HG03354 (cell line): ENCODE data around the gene NET1.
"Not testable (repeated sequence)": the region's sequence is repeated elsewhere in the genome, so short reads cannot be mapped to it uniquely, and the experiment has no call there.

ENCODE experiments used
- ATAC-seq: cut with Tn5 transposase; IDR thresholded peaks from one replicate; pipeline ENCODE4 v1.9.1; 2021; ENCODE audit warnings: mild to moderate bottlenecking; ENCODE audit not compliant: unreplicated experiment, poor library complexity, severe bottlenecking

NET1 gene, protein sequence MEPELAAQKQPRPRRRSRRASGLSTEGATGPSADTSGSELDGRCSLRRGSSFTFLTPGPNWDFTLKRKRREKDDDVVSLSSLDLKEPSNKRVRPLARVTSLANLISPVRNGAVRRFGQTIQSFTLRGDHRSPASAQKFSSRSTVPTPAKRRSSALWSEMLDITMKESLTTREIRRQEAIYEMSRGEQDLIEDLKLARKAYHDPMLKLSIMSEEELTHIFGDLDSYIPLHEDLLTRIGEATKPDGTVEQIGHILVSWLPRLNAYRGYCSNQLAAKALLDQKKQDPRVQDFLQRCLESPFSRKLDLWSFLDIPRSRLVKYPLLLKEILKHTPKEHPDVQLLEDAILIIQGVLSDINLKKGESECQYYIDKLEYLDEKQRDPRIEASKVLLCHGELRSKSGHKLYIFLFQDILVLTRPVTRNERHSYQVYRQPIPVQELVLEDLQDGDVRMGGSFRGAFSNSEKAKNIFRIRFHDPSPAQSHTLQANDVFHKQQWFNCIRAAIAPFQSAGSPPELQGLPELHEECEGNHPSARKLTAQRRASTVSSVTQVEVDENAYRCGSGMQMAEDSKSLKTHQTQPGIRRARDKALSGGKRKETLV

DNA sequence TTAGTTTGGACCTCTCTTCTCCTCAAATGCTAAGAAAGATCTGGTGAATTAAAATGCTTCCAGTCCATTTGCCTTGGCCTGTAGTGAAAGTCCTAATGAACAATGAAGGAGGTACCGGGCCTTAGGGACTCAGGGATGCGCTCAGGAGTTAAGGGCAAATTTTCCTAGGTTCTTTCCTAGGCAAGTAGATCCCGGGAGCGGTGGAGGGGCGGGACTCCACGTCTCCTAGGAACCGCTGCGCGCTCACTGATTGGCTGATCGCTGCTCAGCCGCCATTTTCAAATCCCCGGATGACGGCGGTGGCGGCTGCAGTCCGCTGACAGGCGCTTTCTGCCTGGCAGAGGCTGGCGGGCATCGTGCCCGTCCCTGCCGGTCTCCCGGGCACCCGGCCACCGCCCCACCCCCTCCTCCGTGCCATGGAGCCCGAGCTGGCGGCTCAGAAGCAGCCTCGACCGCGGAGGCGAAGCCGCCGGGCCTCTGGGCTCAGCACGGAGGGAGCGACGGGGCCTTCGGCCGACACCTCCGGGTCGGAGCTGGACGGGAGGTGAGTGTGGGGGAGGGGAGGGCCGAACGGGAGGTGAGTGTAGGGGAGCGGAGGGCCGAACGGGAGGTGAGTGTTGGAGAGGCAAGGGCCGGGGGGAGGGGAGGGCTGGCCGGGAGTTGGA, at the start of gene NET1:
NET1 (plus strand) TSS at position 281 of the 665 bp plus-strand sequence; CDS start at position 417, 136 bp downstream.
- ATAC-seq: peak; percentile 98

DNA sequence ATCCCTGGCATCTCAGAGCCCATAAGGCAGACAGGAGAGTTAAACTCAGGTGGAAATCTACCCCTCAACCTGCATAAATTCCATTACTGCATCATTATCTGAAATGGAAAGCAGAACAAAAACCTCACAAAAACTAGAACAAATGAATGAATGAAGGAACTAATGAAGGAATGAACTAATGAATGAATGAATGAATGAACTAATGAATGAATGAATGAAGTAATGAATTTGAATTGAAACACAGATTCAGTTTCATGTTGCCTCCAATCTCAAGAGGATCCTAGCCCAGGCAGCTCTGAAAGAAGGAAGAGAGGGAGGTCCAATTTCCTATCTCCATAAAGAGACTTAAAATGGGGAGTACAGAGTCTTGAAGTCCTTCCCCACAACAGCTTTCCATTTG, 49.5 kb upstream of the NET1 start:
- no peak for ATAC-seq

DNA sequence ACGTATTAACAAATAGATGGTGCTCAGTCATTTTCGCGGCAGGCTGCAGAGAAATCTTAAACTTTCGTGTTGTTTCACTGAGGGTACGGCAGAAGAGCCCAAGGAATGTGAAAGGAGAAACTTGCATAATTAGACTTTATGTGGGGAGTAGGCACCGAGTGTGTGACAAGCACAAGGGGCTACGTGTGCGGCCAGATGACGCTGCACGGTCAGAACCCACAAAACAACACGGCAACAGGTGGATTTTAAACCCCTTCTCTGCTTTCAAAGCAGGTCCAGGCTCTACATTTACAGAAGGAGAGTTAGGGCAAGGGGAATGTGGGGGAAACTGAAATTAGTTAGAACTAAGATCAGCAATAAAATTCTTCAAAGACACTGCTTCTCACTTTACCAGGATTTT, 48.0 kb upstream of the NET1 start:
- ATAC-seq: no peak

DNA sequence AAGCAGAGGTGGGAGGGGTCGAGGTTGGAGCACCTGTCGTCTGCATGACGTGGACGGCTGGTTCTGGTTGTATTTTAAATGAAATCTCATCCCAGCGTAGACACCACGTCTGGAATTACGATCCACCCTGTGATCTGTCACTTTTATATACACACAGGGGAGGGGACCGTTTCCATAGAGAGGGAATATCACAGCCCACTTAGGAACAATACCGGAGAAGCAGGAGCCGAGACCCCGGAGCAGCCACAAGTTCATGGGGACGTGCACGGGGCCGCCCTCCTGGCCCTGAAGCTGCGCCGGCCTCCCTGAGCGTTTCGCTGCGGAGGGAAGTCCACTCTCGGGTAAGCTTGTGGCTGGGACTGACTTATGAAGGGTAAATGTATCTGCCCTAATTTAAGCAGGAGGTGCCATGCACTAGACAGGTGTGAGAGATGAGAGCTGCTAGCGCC, 47.4 kb upstream of the NET1 start, which contains the start of gene UCN3:
UCN3 (plus strand) TSS at position 77 of the 449 bp plus-strand sequence. CDS start 8,755 bp downstream, outside the sequence.
- no peak for ATAC-seq

GRCh38 chr10:5365928-5366327, 46.4 kb upstream of the NET1 start:
- no peak for ATAC-seq

- ATAC-seq: no peak
Observed at GRCh38 chr10:5369362-5370158, 42.8 kb upstream of the NET1 start.

DNA sequence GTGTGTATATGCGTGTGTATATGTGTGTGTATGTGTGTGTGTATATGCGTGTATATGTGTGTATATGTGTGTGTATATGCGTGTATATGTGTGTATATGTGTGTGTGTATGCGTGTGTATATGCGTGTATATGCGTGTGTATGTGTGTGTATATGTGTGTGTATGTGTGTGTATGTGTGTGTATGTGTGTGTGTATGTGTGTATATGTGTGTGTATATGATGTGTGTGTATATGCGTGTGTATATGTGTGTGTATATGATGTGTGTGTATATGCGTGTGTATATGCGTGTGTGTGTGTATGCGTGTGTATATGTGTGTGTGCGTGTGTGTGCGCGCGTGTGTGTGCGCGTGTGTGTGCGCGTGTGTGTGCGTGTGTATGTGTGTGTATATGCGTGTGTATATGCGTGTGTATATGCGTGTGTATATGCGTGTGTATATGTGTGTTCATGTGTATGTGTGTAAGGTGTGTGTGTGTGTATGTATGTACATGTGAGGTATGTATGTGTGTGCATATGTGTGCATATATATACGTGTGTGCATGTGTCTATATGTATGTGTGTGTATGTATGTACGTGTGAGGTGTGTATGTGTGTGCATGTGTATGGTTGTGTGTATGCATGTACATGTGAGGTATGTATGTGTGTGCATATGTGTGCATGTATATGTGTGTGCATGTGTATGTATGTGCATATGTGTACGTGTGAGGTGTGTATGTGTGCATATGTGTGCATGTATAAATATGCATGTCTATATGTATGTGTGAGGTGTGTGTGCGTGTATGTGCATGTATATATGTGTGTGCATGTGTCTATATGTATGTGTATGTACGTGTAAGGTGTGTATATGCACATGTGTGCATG, 41.6 kb upstream of the NET1 start:
- no peak for ATAC-seq

GRCh38 chr10:5373307-5373706, 39.0 kb upstream of the NET1 start:
- no peak for ATAC-seq

GRCh38 chr10:5373891-5374611, 38.3 kb upstream of the NET1 start:
- no peak for ATAC-seq

DNA sequence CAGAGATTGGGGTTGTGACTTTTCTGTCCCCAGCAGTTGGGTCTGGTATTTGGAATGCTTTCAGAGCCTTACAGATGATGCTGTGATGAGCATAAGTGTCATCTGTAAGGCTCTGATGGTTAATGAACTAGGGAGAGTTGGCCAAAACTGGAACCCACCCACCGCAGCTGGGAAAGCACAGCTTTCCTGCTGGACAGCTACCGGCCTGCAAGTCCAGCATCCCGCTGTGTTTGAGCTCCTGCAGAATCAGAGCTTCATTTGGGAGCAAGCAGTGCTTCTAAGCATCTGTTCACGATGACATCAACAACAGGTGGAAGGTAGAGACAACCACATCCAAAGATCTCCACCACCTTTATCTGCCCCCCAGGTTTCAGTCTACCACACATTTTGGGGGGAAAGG, 35.9 kb upstream of the NET1 start:
- no peak for ATAC-seq

DNA sequence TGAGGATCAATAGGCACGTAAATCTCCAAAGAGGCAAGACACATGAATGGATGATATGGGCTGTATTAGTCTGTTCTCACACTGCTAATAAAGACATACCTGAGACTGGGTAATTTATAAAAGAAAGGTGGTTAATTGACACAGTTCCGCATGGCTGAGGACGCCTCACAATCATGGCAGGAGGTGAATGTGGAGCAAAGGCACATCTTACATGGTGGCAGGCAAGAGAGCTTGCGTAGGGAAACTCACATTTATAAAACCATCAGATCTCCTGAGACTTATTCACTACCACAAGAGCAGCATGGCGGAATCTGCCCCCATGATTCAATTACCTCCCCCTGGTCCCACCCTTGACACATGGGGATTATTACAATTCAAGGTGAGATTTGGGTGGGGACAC, 33.2 kb upstream of the NET1 start:
- not testable (repeated sequence) for ATAC-seq

GRCh38 chr10:5380395-5380794, 32.0 kb upstream of the NET1 start:
- not testable (repeated sequence) for ATAC-seq

DNA sequence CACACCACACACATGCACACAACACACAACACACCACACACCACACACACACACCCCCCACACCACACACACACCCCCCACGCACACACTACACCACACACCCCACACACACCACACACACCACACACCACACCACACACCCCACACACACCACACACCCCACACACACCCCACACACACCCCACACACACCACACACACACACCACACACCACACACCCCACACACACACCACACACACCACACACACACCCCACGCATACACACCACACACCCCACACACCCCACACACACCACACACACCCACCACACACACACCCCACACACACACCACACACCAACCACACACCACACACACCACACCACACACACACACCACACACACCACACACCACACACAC, 31.2 kb upstream of the NET1 start:
- no peak for ATAC-seq

GRCh38 chr10:5385224-5385623, 27.1 kb upstream of the NET1 start:
- no peak for ATAC-seq

DNA sequence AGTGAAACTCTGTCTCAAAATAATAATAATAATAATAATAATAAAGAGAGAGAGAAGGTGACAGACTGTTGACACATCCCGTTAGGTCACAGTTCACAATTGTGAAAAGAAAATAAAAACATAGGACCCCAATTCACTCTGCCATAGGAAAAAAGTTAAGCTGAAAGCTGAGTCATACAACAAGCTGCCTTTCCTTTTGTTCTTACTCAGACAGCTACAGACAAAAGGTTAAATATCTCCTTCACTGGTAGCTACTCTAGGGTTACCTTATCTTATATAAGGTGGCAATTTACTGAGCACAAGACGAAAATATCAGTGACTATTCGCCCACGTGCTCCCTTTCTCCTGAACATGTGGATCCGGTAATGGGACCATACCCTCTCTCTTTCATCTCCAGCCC, 25.2 kb upstream of the NET1 start:
- ATAC-seq: no peak

- ATAC-seq: no peak
Observed at GRCh38 chr10:5390607-5391205, 21.7 kb upstream of the NET1 start.

DNA sequence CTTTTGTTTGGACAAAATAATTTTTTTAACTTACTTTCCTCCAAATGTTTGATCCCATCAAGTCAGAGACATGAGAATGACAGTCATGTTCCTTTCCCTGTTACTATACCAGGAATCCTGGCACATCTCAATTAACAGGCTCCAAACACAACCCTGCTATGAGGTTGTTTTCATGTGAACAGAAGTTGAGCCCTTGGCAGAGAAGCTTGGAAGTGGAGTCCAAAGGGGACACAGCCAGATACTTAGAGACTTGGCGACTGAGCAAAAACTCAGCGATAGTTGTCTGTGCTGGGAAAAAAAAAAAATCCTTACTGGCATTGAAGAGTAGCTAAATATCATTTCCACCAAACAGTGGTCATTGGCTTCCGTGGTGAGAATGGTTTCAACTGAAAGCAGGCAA, 20.6 kb upstream of the NET1 start:
- ATAC-seq: no peak

DNA sequence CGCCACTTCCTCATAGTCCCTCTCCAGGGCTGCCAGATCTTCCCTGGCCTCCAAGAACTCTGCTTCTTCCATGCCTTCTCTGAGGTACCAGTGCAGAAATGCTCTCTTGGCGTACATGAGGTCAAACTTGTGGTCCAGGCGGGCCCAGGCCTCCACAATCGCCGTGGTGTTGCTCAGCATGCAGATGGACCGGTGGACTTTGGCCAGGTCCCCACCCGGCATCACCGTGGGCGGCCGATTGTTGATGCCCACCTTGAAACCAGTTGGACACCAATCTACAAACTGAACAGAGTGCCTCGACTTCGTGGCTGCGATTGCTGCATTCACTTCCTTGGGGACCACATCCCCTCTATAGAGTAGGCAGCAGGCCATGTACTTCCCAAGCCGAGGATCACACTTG, 18.8 kb upstream of the NET1 start:
- ATAC-seq: no peak
